Loucy (cell line): ENCODE results near the gene MYO3A.

Experiments
- H2AFZ ChIP-seq: fragments of 200-600 bp; sonication (generic); 2 replicates; pipeline ENCODE4 v1.6.0; 2016; ENCODE audit warnings: antibody characterized with exemption, mild to moderate bottlenecking, low read length, moderate library complexity
- H3F3A ChIP-seq: fragments of 200-600 bp; 2 replicates; pipeline ENCODE4 v1.6.0; 2016; ENCODE audit warnings: antibody characterized with exemption, low read depth, mild to moderate bottlenecking
- H3K27me3 ChIP-seq: fragments of 200-600 bp; sonication (generic); 2 replicates; pipeline ENCODE4 v1.6.1; 2014; ENCODE audit warnings: low read length, mild to moderate bottlenecking; ENCODE audit not compliant: insufficient read depth, poor library complexity, severe bottlenecking
- H3K36me3 ChIP-seq: fragments of 200-600 bp; sonication (generic); 2 replicates; pipeline ENCODE4 v1.6.1; 2016; ENCODE audit warnings: low read length; ENCODE audit not compliant: insufficient read depth
- H3K4me1 ChIP-seq: fragments of 200-600 bp; sonication (generic); 2 replicates; pipeline ENCODE4 v1.5.1; 2014; ENCODE audit warnings: low read length, mild to moderate bottlenecking; ENCODE audit not compliant: insufficient read depth, poor library complexity, severe bottlenecking
- H3K4me2 ChIP-seq: fragments of 200-600 bp; sonication (generic); 2 replicates; pipeline ENCODE4 v1.6.0; 2014; ENCODE audit warnings: antibody characterized with exemption, low read length, low read depth, mild to moderate bottlenecking; ENCODE audit not compliant: poor library complexity, severe bottlenecking
- H3K4me3 ChIP-seq: fragments of 200-600 bp; sonication (generic); 2 replicates; pipeline ENCODE4 v1.5.1; 2014; ENCODE audit warnings: low read length, mild to moderate bottlenecking, mixed read lengths; ENCODE audit not compliant: poor library complexity, severe bottlenecking
- H3K79me2 ChIP-seq: fragments of 200-600 bp; sonication (generic); 2 replicates; pipeline ENCODE4 v1.6.1; 2014; ENCODE audit warnings: low read length; ENCODE audit not compliant: insufficient read depth
- H3K9ac ChIP-seq: fragments of 200-600 bp; sonication (generic); 2 replicates; pipeline ENCODE4 v1.6.0; 2014; ENCODE audit warnings: mild to moderate bottlenecking, low read depth, low read length, moderate library complexity; ENCODE audit not compliant: poor library complexity, severe bottlenecking
- H3K9me2 ChIP-seq: fragments of 200-600 bp; sonication (generic); replicated peaks from 2 replicates; pipeline ENCODE4 v1.6.1; 2016; ENCODE audit warnings: low read depth, low read length, mixed read lengths
- H3K9me3 ChIP-seq: fragments of 200-600 bp; sonication (generic); 2 replicates; pipeline ENCODE4 v1.6.1; 2014; ENCODE audit warnings: mild to moderate bottlenecking, antibody characterized with exemption, low read length, low read depth; ENCODE audit not compliant: insufficient read depth
- H4K20me1 ChIP-seq: fragments of 200-600 bp; sonication (generic); 2 replicates; pipeline ENCODE4 v1.6.0; 2014; ENCODE audit warnings: antibody characterized with exemption, low read length, mild to moderate bottlenecking; ENCODE audit not compliant: insufficient read depth, poor library complexity, severe bottlenecking
- EZH2phosphoT487 ChIP-seq: fragments of 200-600 bp; IDR thresholded peaks from 2 replicates; pipeline ENCODE4 v1.6.1; 2018; ENCODE audit warnings: antibody characterized with exemption, mild to moderate bottlenecking, moderate library complexity, borderline replicate concordance
- TF ChIP-seq, protein P1 (sequence below): fragments of 200-600 bp; sonication (generic); conservative IDR thresholded peaks from 2 replicates; pipeline ENCODE4 v1.5.1; 2014; ENCODE audit warnings: mild to moderate bottlenecking, antibody characterized with exemption, low read length

MYO3A gene

DNA sequence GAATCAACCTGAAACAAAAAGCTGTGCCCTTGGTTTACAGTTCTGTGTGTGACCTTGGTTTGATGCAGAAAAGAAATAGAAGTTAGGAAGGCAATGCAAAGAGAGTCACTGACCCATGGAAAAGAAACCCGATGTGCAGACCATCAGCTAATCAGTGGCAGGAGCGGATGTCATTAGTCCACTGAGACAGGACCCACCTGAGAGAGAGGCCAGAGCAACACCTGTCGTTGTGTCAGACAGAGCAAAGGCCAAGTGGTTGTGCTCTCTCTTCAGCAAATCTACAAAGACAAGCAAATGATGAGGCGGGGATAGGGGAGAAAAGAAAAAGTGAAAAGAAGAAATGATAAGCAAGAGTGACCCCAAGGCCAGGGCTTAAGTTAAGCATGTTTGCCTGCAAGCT is 291.3 kb downstream of the MYO3A start:
- no peaks in the 10 kb centered on the region for H3F3A ChIP-seq
- TF ChIP-seq EZH2phosphoT487 = no peak
- TF ChIP-seq, protein P1, sequence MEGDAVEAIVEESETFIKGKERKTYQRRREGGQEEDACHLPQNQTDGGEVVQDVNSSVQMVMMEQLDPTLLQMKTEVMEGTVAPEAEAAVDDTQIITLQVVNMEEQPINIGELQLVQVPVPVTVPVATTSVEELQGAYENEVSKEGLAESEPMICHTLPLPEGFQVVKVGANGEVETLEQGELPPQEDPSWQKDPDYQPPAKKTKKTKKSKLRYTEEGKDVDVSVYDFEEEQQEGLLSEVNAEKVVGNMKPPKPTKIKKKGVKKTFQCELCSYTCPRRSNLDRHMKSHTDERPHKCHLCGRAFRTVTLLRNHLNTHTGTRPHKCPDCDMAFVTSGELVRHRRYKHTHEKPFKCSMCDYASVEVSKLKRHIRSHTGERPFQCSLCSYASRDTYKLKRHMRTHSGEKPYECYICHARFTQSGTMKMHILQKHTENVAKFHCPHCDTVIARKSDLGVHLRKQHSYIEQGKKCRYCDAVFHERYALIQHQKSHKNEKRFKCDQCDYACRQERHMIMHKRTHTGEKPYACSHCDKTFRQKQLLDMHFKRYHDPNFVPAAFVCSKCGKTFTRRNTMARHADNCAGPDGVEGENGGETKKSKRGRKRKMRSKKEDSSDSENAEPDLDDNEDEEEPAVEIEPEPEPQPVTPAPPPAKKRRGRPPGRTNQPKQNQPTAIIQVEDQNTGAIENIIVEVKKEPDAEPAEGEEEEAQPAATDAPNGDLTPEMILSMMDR = no peak
- H3K27me3 ChIP-seq = no peaks in the 10 kb centered on the region
- no peaks in the 10 kb centered on the region for H3K9me2 ChIP-seq
- no peaks in the 10 kb centered on the region for H3K79me2 ChIP-seq
- H2AFZ ChIP-seq = no peak overlapping the region
- no peaks in the 10 kb centered on the region for H4K20me1 ChIP-seq
- H3K4me1 ChIP-seq = no peaks in the 10 kb centered on the region
- H3K4me2 ChIP-seq = no peak overlapping the region
- H3K36me3 ChIP-seq = no peaks in the 10 kb centered on the region
- no peak overlapping the region for H3K4me3 ChIP-seq
- H3K9me3 ChIP-seq = no peaks in the 10 kb centered on the region; the same call in 1 of the 2 replicates
- no peak overlapping the region for H3K9ac ChIP-seq

DNA sequence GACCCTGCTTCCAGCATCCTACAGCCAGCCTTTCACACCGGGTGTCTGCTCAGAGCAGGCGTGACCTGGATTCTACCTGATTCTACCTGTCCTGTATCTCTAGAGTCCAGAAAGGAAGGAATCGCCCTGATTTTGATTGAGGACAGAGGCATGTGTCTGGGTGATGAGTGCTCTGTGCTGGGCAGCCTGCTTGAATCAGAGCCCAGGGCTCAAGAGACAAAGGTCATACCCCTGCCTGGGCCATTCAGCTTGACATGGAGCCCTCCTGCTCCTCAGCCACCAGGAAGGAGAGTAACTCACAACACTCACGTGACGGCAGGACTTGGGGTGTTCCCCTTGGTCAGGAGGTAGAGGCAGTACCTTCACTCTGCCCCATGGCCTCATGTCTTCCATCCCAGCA is 293.8 kb downstream of the MYO3A start:
- Histone ChIP-seq H3K4me2 (no peak overlapping the region), H3K27me3 (no peaks in the 10 kb centered on the region), H3K9me2 (no peaks in the 10 kb centered on the region), H3K36me3 (no peaks in the 10 kb centered on the region), H3F3A (no peaks in the 10 kb centered on the region), H2AFZ (no peak overlapping the region), H3K79me2 (no peaks in the 10 kb centered on the region), H3K4me1 (no peaks in the 10 kb centered on the region), H4K20me1 (no peaks in the 10 kb centered on the region), H3K9ac (no peak overlapping the region), H3K4me3 (no peak overlapping the region), H3K9me3 (no peaks in the 10 kb centered on the region; the same call in 1 of the 2 replicates)
- TF ChIP-seq, protein P1 = no peak
- no peak for TF ChIP-seq EZH2phosphoT487

DNA sequence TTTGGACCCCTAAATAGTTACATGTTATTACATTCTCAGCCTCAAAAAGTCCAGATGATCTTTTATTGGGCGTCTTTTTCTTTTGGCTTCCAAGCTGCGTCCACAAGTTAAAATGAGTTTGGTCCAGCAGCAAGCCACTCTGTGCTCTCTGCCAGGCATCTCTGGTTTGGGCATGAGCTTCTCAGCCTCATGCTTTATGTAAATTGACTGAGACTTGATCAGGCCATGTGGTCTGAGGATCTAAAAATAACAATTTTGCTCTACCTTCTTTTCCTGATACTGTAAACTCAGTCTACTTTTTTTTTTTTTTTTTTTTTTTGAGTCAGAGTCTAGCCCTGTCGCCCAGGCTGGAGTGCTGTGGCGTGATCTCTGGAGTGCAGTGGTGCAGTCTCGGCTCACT is 298.1 kb downstream of the MYO3A start:
- no peaks in the 10 kb centered on the region for H3F3A ChIP-seq
- H2AFZ ChIP-seq = no peak overlapping the region
- H3K79me2 ChIP-seq = no peaks in the 10 kb centered on the region
- no peak overlapping the region for H3K9ac ChIP-seq
- H3K9me2 ChIP-seq = no peaks in the 10 kb centered on the region
- H3K27me3 ChIP-seq = no peaks in the 10 kb centered on the region
- no peaks in the 10 kb centered on the region for H4K20me1 ChIP-seq
- H3K9me3 ChIP-seq = no peaks in the 10 kb centered on the region; the same call in 1 of the 2 replicates
- no peak overlapping the region for H3K4me3 ChIP-seq
- no peak overlapping the region for H3K4me2 ChIP-seq
- TF ChIP-seq EZH2phosphoT487 = no peak
- TF ChIP-seq, protein P1 = no peak
- no peaks in the 10 kb centered on the region for H3K36me3 ChIP-seq
- H3K4me1 ChIP-seq = no peaks in the 10 kb centered on the region
